ENCODE measurements around the gene RAB3C.

The RAB3C gene

GRCh38 chr5:58885260-58885659, 302.4 kb downstream of the RAB3C start:
- DNase-seq (ENCODE audit: low read depth in 2 of 2) = no peak

- DNase-seq (ENCODE audit: low read depth in 2 of 2) = peak; percentile 56
These were observed 303.7 kb downstream of the RAB3C start for GRCh38 chr5:58886315-58887207.

- DNase-seq (ENCODE audit: low read depth in 2 of 2) = no peak
These were observed 304.4 kb downstream of the RAB3C start for GRCh38 chr5:58887311-58887710.

- no peak for DNase-seq (ENCODE audit: low read depth in 2 of 2)
These were observed 305.0 kb downstream of the RAB3C start for GRCh38 chr5:58887721-58888409.

GRCh38 chr5:58890265-58890664, 307.4 kb downstream of the RAB3C start:
- DNase-seq (ENCODE audit: low read depth in 2 of 2) = no peak

- no peak for DNase-seq (ENCODE audit: low read depth in 2 of 2)
These were observed 307.8 kb downstream of the RAB3C start for GRCh38 chr5:58890701-58891085.

- DNase-seq (ENCODE audit: low read depth in 2 of 2) = peak; percentile 28 to 57
These were observed 308.5 kb downstream of the RAB3C start for GRCh38 chr5:58891086-58891970.

- no peak for DNase-seq (ENCODE audit: low read depth in 2 of 2)
These were observed 309.1 kb downstream of the RAB3C start for GRCh38 chr5:58891971-58892343.

- DNase-seq (ENCODE audit: low read depth in 2 of 2) = no peak
These were observed 310.7 kb downstream of the RAB3C start for GRCh38 chr5:58893551-58893950.

- DNase-seq (ENCODE audit: low read depth in 2 of 2) = no peak
These were observed 315.1 kb downstream of the RAB3C start for GRCh38 chr5:58898006-58898405.

GRCh38 chr5:58898538-58898937, 315.7 kb downstream of the RAB3C start:
- no peak for DNase-seq (ENCODE audit: low read depth in 2 of 2)

- DNase-seq (ENCODE audit: low read depth in 2 of 2) = no peak
These were observed 318.4 kb downstream of the RAB3C start for GRCh38 chr5:58901271-58901670.

GRCh38 chr5:58902305-58902704, 319.4 kb downstream of the RAB3C start:
- no peak for DNase-seq (ENCODE audit: low read depth in 2 of 2)

- no peak for DNase-seq (ENCODE audit: low read depth in 2 of 2)
These were observed 319.9 kb downstream of the RAB3C start for GRCh38 chr5:58902765-58903164.

GRCh38 chr5:58904737-58905136, 321.9 kb downstream of the RAB3C start:
- DNase-seq (ENCODE audit: low read depth in 2 of 2) = no peak

GRCh38 chr5:58905944-58906343, 323.1 kb downstream of the RAB3C start:
- DNase-seq (ENCODE audit: low read depth in 2 of 2) = no peak

Data from stimulated activated CD4-positive, alpha-beta T cell treated with anti-CD3 and anti-CD28 coated beads, Interleukin-15, amount 100 ng/mL, for 48 hours (primary cell).